ENCODE data around the gene SPACA9.

The SPACA9 gene

GRCh38 chr9:132909311-132909710, 30.6 kb downstream of the SPACA9 start:
- Histone ChIP-seq H3K4me1 (ENCODE audit: control insufficient read depth, insufficient read depth, low read length, unreplicated experiment) (no peaks in the 10 kb centered on the region), H2AFZ (ENCODE audit: low read length, unreplicated experiment) (no peak overlapping the region), H3K79me2 (ENCODE audit: control insufficient read depth, insufficient read depth, low read length, unreplicated experiment) (no peaks in the 10 kb centered on the region), H3K27me3 (ENCODE audit: insufficient read depth, low read length) (no peaks in the 10 kb centered on the region), H3K4me3 (ENCODE audit: low read depth, low read length) (no peak overlapping the region), H3K27ac (ENCODE audit: low read depth, low read length) (no peak overlapping the region), H3K36me3 (ENCODE audit: insufficient read depth, low read length) (peaks cover 18% of the 10 kb centered on the region)

- H3K36me3 ChIP-seq (ENCODE audit: insufficient read depth, low read length) = peaks cover 18% of the 10 kb centered on the region
- H3K4me3 ChIP-seq (ENCODE audit: low read depth, low read length) = no peak overlapping the region
- H3K4me1 ChIP-seq (ENCODE audit: control insufficient read depth, insufficient read depth, low read length, unreplicated experiment) = no peaks in the 10 kb centered on the region
- H2AFZ ChIP-seq (ENCODE audit: low read length, unreplicated experiment) = no peak overlapping the region
- H3K27ac ChIP-seq (ENCODE audit: low read depth, low read length) = no peak overlapping the region
- no peaks in the 10 kb centered on the region for H3K79me2 ChIP-seq (ENCODE audit: control insufficient read depth, insufficient read depth, low read length, unreplicated experiment)
- no peaks in the 10 kb centered on the region for H3K27me3 ChIP-seq (ENCODE audit: insufficient read depth, low read length)
Observed at GRCh38 chr9:132910376-132910775, 31.7 kb downstream of the SPACA9 start.

GRCh38 chr9:132912131-132912530, 33.4 kb downstream of the SPACA9 start:
- no peak overlapping the region for H2AFZ ChIP-seq (ENCODE audit: low read length, unreplicated experiment)
- no peaks in the 10 kb centered on the region for H3K27me3 ChIP-seq (ENCODE audit: insufficient read depth, low read length)
- peaks cover 22% of the 10 kb centered on the region for H3K36me3 ChIP-seq (ENCODE audit: insufficient read depth, low read length)
- H3K4me1 ChIP-seq (ENCODE audit: control insufficient read depth, insufficient read depth, low read length, unreplicated experiment) = no peaks in the 10 kb centered on the region
- H3K27ac ChIP-seq (ENCODE audit: low read depth, low read length) = no peak overlapping the region
- H3K4me3 ChIP-seq (ENCODE audit: low read depth, low read length) = no peak overlapping the region
- H3K79me2 ChIP-seq (ENCODE audit: control insufficient read depth, insufficient read depth, low read length, unreplicated experiment) = no peaks in the 10 kb centered on the region

DNA sequence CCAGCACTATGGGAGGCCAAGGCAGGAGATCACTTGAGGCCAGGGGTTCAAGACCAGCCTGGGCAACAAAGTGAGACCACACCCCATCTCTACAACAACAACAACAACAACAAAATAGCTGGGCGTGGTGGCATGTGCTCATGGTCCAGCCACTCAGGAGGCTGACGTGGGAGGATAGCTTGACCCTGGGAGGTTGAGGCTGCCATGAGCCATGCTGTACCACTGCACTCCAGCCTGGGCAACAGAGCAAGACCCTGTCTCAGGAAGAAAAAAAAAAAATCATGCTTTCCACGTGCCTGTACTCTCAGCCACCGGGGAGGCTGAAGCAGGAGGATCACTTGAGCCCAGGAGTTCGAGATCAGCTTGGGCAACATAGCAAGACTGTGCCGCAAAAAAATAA, 36.2 kb downstream of the SPACA9 start:
- H3K79me2 ChIP-seq (ENCODE audit: control insufficient read depth, insufficient read depth, low read length, unreplicated experiment) = no peaks in the 10 kb centered on the region
- H3K4me1 ChIP-seq (ENCODE audit: control insufficient read depth, insufficient read depth, low read length, unreplicated experiment) = no peaks in the 10 kb centered on the region
- H3K27me3 ChIP-seq (ENCODE audit: insufficient read depth, low read length) = no peaks in the 10 kb centered on the region
- peaks cover 17% of the 10 kb centered on the region; the same call in 1 of the 2 replicates for H3K36me3 ChIP-seq (ENCODE audit: insufficient read depth, low read length)
- H3K27ac ChIP-seq (ENCODE audit: low read depth, low read length) = no peak overlapping the region
- no peak overlapping the region for H3K4me3 ChIP-seq (ENCODE audit: low read depth, low read length)
- no peak overlapping the region for H2AFZ ChIP-seq (ENCODE audit: low read length, unreplicated experiment)

GRCh38 chr9:132919614-132920268, 41.0 kb downstream of the SPACA9 start:
- Histone ChIP-seq H3K4me1 (ENCODE audit: control insufficient read depth, insufficient read depth, low read length, unreplicated experiment) (no peaks in the 10 kb centered on the region), H3K27me3 (ENCODE audit: insufficient read depth, low read length) (no peaks in the 10 kb centered on the region), H3K4me3 (ENCODE audit: low read depth, low read length) (no peak overlapping the region), H3K36me3 (ENCODE audit: insufficient read depth, low read length) (peaks cover 27% of the 10 kb centered on the region), H3K79me2 (ENCODE audit: control insufficient read depth, insufficient read depth, low read length, unreplicated experiment) (no peaks in the 10 kb centered on the region), H2AFZ (ENCODE audit: low read length, unreplicated experiment) (no peak overlapping the region), H3K27ac (ENCODE audit: low read depth, low read length) (no peak overlapping the region)

DNA sequence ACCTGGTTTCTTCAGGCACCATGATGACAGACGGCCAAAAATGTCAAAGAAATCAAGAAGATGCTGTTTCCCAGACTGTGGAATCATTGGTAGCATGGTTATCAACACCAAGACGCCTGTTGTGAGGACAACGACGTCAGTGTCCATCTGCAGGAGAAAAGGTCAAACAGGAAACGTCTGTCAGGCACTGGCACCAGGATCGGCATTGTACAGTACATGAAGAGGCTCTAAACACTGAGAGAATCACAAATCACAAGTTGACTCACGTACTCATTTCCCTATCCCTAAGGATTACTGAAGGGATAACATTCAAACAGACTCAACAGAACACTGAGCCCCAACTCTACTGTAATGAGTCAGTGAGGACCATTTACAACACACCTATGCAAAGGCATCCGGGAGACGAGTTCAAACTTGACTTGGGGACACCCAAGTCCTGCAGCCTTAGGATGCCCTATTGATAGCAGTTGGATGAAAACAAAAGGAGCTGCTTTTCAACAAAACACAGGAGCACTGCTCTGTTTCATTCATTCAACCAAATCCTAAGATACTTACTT, 44.7 kb downstream of the SPACA9 start:
- peaks cover 47% of the 10 kb centered on the region for H3K36me3 ChIP-seq (ENCODE audit: insufficient read depth, low read length)
- no peak overlapping the region for H3K4me3 ChIP-seq (ENCODE audit: low read depth, low read length)
- H3K79me2 ChIP-seq (ENCODE audit: control insufficient read depth, insufficient read depth, low read length, unreplicated experiment) = no peaks in the 10 kb centered on the region
- H2AFZ ChIP-seq (ENCODE audit: low read length, unreplicated experiment) = no peak overlapping the region
- H3K4me1 ChIP-seq (ENCODE audit: control insufficient read depth, insufficient read depth, low read length, unreplicated experiment) = no peaks in the 10 kb centered on the region
- H3K27ac ChIP-seq (ENCODE audit: low read depth, low read length) = no peak overlapping the region
- H3K27me3 ChIP-seq (ENCODE audit: insufficient read depth, low read length) = no peaks in the 10 kb centered on the region

DNA sequence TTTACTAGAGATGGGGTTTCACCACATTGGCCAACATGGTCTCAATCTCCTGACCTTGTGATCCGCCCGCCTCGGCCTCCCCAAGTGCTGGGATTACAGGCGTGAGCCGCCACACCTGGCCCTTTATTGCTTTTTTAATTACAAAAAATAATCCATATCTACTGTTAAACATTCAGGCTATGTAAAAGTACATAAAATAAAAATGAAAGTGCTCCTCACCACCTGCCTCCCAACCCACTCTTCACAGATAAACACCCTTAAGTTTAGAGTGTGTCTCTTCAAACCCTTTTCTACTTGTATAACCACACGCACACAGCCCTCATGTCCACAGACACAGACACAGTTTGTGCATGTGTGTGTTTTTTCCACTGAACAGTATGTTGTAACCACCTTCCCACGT, 49.0 kb downstream of the SPACA9 start:
- no peak overlapping the region for H3K27ac ChIP-seq (ENCODE audit: low read depth, low read length)
- H3K36me3 ChIP-seq (ENCODE audit: insufficient read depth, low read length) = peaks cover 40% of the 10 kb centered on the region
- no peaks in the 10 kb centered on the region for H3K4me1 ChIP-seq (ENCODE audit: control insufficient read depth, insufficient read depth, low read length, unreplicated experiment)
- no peaks in the 10 kb centered on the region for H3K27me3 ChIP-seq (ENCODE audit: insufficient read depth, low read length)
- H3K79me2 ChIP-seq (ENCODE audit: control insufficient read depth, insufficient read depth, low read length, unreplicated experiment) = no peaks in the 10 kb centered on the region
- H2AFZ ChIP-seq (ENCODE audit: low read length, unreplicated experiment) = no peak overlapping the region
- no peak overlapping the region for H3K4me3 ChIP-seq (ENCODE audit: low read depth, low read length)

- no peak overlapping the region for H3K27ac ChIP-seq (ENCODE audit: low read depth, low read length)
Observed at GRCh38 chr9:132931178-132931735, 52.6 kb downstream of the SPACA9 start.

DNA sequence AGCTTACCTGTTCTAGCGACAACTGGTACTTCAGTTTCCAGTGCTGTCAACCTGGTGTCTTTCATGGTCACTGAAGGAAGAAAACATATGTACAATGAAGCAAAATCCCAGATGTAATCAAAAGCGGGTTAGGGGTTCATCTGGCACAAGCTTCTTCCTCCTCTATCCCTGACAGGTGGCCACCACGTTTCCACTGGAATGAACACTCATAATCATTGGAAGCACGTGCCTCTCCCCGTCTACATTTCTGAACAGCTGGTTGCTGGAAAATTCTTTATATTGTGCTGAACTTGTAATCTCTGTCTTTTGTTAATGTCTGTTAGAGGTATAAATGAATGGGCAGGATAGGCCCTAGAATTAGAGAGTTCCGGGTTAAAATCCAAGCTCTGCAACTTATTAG, 56.3 kb downstream of the SPACA9 start:
- Histone ChIP-seq H3K27me3 (ENCODE audit: insufficient read depth, low read length) (no peaks in the 10 kb centered on the region), H3K4me1 (ENCODE audit: control insufficient read depth, insufficient read depth, low read length, unreplicated experiment) (peaks cover 5% of the 10 kb centered on the region), H3K79me2 (ENCODE audit: control insufficient read depth, insufficient read depth, low read length, unreplicated experiment) (peaks cover 34% of the 10 kb centered on the region), H3K4me3 (ENCODE audit: low read depth, low read length) (no peak overlapping the region), H3K27ac (ENCODE audit: low read depth, low read length) (no peak overlapping the region), H3K36me3 (ENCODE audit: insufficient read depth, low read length) (peaks cover 5% of the 10 kb centered on the region), H2AFZ (ENCODE audit: low read length, unreplicated experiment) (no peak overlapping the region)

More at GRCh38 chr9:132931178-132931735, 52.6 kb downstream of the SPACA9 start:
- Histone ChIP-seq H3K4me3 (ENCODE audit: low read depth, low read length) (no peak overlapping the region), H3K36me3 (ENCODE audit: insufficient read depth, low read length) (peaks cover 14% of the 10 kb centered on the region), H3K79me2 (ENCODE audit: control insufficient read depth, insufficient read depth, low read length, unreplicated experiment) (peaks cover 14% of the 10 kb centered on the region), H3K27me3 (ENCODE audit: insufficient read depth, low read length) (no peaks in the 10 kb centered on the region), H2AFZ (ENCODE audit: low read length, unreplicated experiment) (no peak overlapping the region), H3K4me1 (ENCODE audit: control insufficient read depth, insufficient read depth, low read length, unreplicated experiment) (no peaks in the 10 kb centered on the region)

- peaks cover 8% of the 10 kb centered on the region for H3K4me1 ChIP-seq (ENCODE audit: control insufficient read depth, insufficient read depth, low read length, unreplicated experiment)
- no peak overlapping the region for H3K4me3 ChIP-seq (ENCODE audit: low read depth, low read length)
- peaks cover 59% of the 10 kb centered on the region for H3K79me2 ChIP-seq (ENCODE audit: control insufficient read depth, insufficient read depth, low read length, unreplicated experiment)
- no peak overlapping the region for H2AFZ ChIP-seq (ENCODE audit: low read length, unreplicated experiment)
- H3K27me3 ChIP-seq (ENCODE audit: insufficient read depth, low read length) = no peaks in the 10 kb centered on the region
- H3K36me3 ChIP-seq (ENCODE audit: insufficient read depth, low read length) = no peaks in the 10 kb centered on the region; the same call in 1 of the 2 replicates
- no peak overlapping the region for H3K27ac ChIP-seq (ENCODE audit: low read depth, low read length)
Observed at GRCh38 chr9:132937463-132937901, 58.8 kb downstream of the SPACA9 start.

DNA sequence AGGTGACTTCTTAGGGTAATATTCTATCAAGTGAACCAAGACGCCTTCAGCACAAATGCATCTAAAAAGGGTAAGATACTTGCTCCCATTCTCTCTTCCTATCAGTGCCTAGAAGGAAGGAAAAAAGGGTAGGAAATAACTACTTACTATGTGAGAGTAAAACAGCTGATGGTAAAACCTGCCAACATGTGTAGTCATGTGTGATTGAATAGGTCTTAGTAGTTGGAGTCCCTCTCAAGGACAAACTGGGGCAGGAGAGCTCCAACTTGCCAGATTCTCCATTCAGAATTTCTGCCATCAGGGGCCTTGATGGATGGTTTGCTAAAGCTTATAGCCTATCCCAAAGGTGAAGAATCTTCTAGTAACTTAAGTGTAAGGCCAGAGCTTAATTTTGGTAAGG, 60.5 kb downstream of the SPACA9 start:
- Histone ChIP-seq H3K4me3 (ENCODE audit: low read depth, low read length) (no peak overlapping the region), H3K27me3 (ENCODE audit: insufficient read depth, low read length) (no peaks in the 10 kb centered on the region), H2AFZ (ENCODE audit: low read length, unreplicated experiment) (no peak overlapping the region), H3K27ac (ENCODE audit: low read depth, low read length) (no peak overlapping the region), H3K4me1 (ENCODE audit: control insufficient read depth, insufficient read depth, low read length, unreplicated experiment) (peaks cover 17% of the 10 kb centered on the region), H3K79me2 (ENCODE audit: control insufficient read depth, insufficient read depth, low read length, unreplicated experiment) (peaks cover 75% of the 10 kb centered on the region), H3K36me3 (ENCODE audit: insufficient read depth, low read length) (no peaks in the 10 kb centered on the region)

Measured in ACC112 (cell line).